ENCODE measurements around the gene GMPR2. TPM values are rescaled to one million over a fixed set of nuclear protein-coding genes. Genes with fewer than 3 reads are reported as not detected.

The GMPR2 gene
- polyA plus RNA-seq, 3 donors = 84.4 to 84.7 (median 84.5) TPM

GRCh38 chr14:24204163-24205146 is 28.3 kb upstream of the GMPR2 start:
- Histone ChIP-seq H3K79me2 (ENCODE audit: insufficient read depth, low read length) (peaks cover 10% of the 10 kb centered on the region), H2AFZ (ENCODE audit: insufficient read depth, low read depth, low read length, poor library complexity, severe bottlenecking) (no peak overlapping the region), H3K4me1 (ENCODE audit: control insufficient read depth in 1 of 2, insufficient read depth in 2 of 2, low read length in 2 of 2) (no peaks in the 10 kb centered on the region), H3K4me3 (replicated peaks in 1 of 3; ENCODE audit: low read depth in 2 of 3, low read length in 3 of 3) (no peak overlapping the region), H3K9me3 (replicated peaks in 1 of 2; ENCODE audit: control insufficient read depth in 1 of 2, insufficient read depth in 1 of 2, low read length in 2 of 2) (peaks cover 0 to 9% of the 10 kb centered on the region in 2 donors), H4K20me1 (ENCODE audit: insufficient read depth, low read length) (peaks cover 38% of the 10 kb centered on the region), H3K27me3 (ENCODE audit: control insufficient read depth in 2 of 2, insufficient read depth in 2 of 2, low read length in 2 of 2) (no peaks in the 10 kb centered on the region), H3K36me3 (replicated peaks in 1 of 2; ENCODE audit: control insufficient read depth in 1 of 2, insufficient read depth in 2 of 2, low read length in 2 of 2) (peaks cover 46 to 78% of the 10 kb centered on the region in 2 donors), H3K9ac (ENCODE audit: insufficient read depth, low read length, poor library complexity, severe bottlenecking) (no peak overlapping the region), H3K4me2 (replicated peaks; ENCODE audit: extremely low read depth, low read length, poor library complexity, severe bottlenecking) (no peak overlapping the region), H3K27ac (ENCODE audit: low read depth in 1 of 2, low read length in 2 of 2) (no peak overlapping the region)
- intact Hi-C loops (cut with micrococcal nuclease) = no loop called here
- peaks cover 2 to 21% (median 12%) of the 10 kb centered on the region in 7 donors for H3K9me3 Mint-ChIP-seq
- 98% methylated on average over 6 of the region's 7 CpGs for WGBS (ENCODE audit: insufficient coverage)
- H3K4me1 Mint-ChIP-seq = peaks cover 2% of the 10 kb centered on the region
- peaks cover 69 to 80% of the 10 kb centered on the region in 2 donors for H3K36me3 Mint-ChIP-seq
- no peaks in the 10 kb centered on the region for H3K27me3 Mint-ChIP-seq (ENCODE audit: low read depth in 3 of 3)
- no peak for TF ChIP-seq CTCF (IDR thresholded peaks at IDR 0.05)
- no peak overlapping the region for H3K4me3 Mint-ChIP-seq
- no peak for DNase-seq
- peak overlapping the region in 1 of 7 donors; percentile 15 for H3K27ac Mint-ChIP-seq

DNA sequence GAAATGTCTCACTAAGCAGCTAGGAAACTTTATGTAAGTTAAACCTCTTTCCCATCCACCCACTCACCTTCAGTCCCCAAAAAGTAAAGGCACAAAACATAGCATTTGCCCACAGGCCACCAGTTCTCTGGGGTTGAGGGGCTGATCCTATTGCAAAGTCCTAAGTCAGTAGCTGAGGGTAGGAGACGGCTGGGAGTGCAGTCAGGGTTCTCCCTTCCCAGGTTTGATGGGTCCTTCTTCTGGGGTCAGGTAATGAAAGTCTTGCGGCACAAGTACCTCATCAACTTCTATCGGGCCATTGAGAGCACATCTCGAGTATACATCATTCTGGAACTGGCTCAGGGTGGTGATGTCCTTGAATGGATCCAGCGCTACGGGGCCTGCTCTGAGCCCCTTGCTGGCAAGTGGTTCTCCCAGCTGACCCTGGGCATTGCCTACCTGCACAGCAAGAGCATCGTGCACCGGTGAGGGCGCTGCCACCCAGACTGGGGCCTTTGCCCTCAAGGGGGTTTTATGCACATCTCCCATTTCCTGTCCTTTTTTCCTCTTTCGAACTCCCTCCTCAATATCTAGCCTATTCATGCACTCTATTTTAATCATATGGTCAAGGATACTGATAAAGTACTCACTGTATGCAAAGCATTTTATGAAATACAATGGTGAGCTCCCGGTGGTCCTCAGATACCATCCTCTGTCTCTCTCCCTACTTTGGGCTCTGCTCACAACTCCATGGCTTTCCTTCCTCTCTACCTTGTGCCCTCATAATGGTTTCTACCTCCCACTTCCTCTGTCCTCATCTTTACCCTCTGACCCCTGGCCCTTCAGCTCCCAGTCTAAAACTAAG is 26.2 kb upstream of the GMPR2 start:
- Histone ChIP-seq H3K9ac (ENCODE audit: insufficient read depth, low read length, poor library complexity, severe bottlenecking) (no peak overlapping the region), H3K79me2 (ENCODE audit: insufficient read depth, low read length) (peaks cover 19% of the 10 kb centered on the region), H3K27ac (ENCODE audit: low read depth in 1 of 2, low read length in 2 of 2) (peak overlapping the region in 1 of 2 donors; percentile 31), H4K20me1 (ENCODE audit: insufficient read depth, low read length) (peaks cover 38% of the 10 kb centered on the region), H3K9me3 (replicated peaks in 1 of 2; ENCODE audit: control insufficient read depth in 1 of 2, insufficient read depth in 1 of 2, low read length in 2 of 2) (peaks cover 0 to 6% of the 10 kb centered on the region in 2 donors), H3K4me1 (ENCODE audit: control insufficient read depth in 1 of 2, insufficient read depth in 2 of 2, low read length in 2 of 2) (no peaks in the 10 kb centered on the region), H3K4me3 (replicated peaks in 1 of 3; ENCODE audit: low read depth in 2 of 3, low read length in 3 of 3) (no peak overlapping the region), H3K27me3 (ENCODE audit: control insufficient read depth in 2 of 2, insufficient read depth in 2 of 2, low read length in 2 of 2) (no peaks in the 10 kb centered on the region), H2AFZ (ENCODE audit: insufficient read depth, low read depth, low read length, poor library complexity, severe bottlenecking) (no peak overlapping the region), H3K36me3 (replicated peaks in 1 of 2; ENCODE audit: control insufficient read depth in 1 of 2, insufficient read depth in 2 of 2, low read length in 2 of 2) (peaks cover 63 to 94% of the 10 kb centered on the region in 2 donors), H3K4me2 (replicated peaks; ENCODE audit: extremely low read depth, low read length, poor library complexity, severe bottlenecking) (no peak overlapping the region)
- no peak for TF ChIP-seq CTCF (IDR thresholded peaks at IDR 0.05)
- Mint-ChIP-seq H3K27ac (peak overlapping the region in 4 of 7 donors; percentile 20 to 72 (median 39)), H3K27me3 (ENCODE audit: low read depth in 3 of 3) (no peaks in the 10 kb centered on the region), H3K9me3 (peaks cover 0 to 16% (median 9%) of the 10 kb centered on the region in 7 donors), H3K36me3 (peaks cover 80 to 86% of the 10 kb centered on the region in 2 donors), H3K4me1 (peaks cover 9% of the 10 kb centered on the region), H3K4me3 (no peak overlapping the region)
- intact Hi-C loops (cut with micrococcal nuclease) = no loop called here
- 98% methylated on average over 10 of the region's 11 CpGs for WGBS (ENCODE audit: insufficient coverage)
- DNase-seq = no peak

Measured in CD14-positive monocyte (primary cell).